Ovary (tissue), 9 donors: ENCODE results near the gene CCDC152. TPM values are rescaled to one million over a fixed set of nuclear protein-coding genes. Genes with fewer than 3 reads are reported as not detected.
A peak's percentile ranks its signal among the peaks of the same experiment; 100 is the strongest.

Source experiments
- DNase-seq, 5 donors: peaks; one replicate each; pipeline ENCODE4 v3.0.0-alpha.2; 2019 to 2020
- H3K27ac ChIP-seq, 2 donors: fragments of 200-600 bp; one replicate each; pipeline versions ENCODE4 v1.5.1 to v1.8.0; 2019 to 2022
- H3K27me3 ChIP-seq: fragments of 200-600 bp; one replicate; pipeline ENCODE4 v1.8.0; 2022
- H3K36me3 ChIP-seq: fragments of 200-600 bp; sonication (generic); one replicate; pipeline ENCODE4 v1.5.1; 2019
- H3K4me1 ChIP-seq: one replicate; pipeline ENCODE4 v1.8.1; 2013; ENCODE audit warnings: mild to moderate bottlenecking, moderate library complexity; ENCODE audit not compliant: insufficient read depth
- H3K4me3 ChIP-seq: fragments of 200-600 bp; sonication (generic); one replicate; pipeline ENCODE4 v1.5.1; 2017
- H3K9me3 ChIP-seq, 2 donors: fragments of 200-600 bp in 1 of 2; sonication (generic) in 1 of 2; one replicate each; pipeline versions ENCODE4 v1.5.1 to v1.8.1; 2013 to 2019; ENCODE audit warnings: mild to moderate bottlenecking in 1 of 2, moderate library complexity in 1 of 2
- CTCF ChIP-seq, 3 donors: fragments of 450-650 bp in 2 of 3; fragments of 200-600 bp in 1 of 3; IDR thresholded peaks; one replicate each; pipeline versions ENCODE4 v1.5.1 to v1.8.0; 2016 to 2022; ENCODE audit warnings: antibody characterized with exemption in 3 of 3, mild to moderate bottlenecking in 1 of 3
- EP300 ChIP-seq: sonication (generic); formaldehyde crosslinking; IDR thresholded peaks from one replicate; pipeline ENCODE4 v1.6.1; 2017; ENCODE audit warnings: antibody characterized with exemption
- POLR2A ChIP-seq: fragments of 450-650 bp; IDR thresholded peaks from one replicate; pipeline ENCODE4 v1.6.1; 2017; ENCODE audit warnings: antibody characterized with exemption, mild to moderate bottlenecking, moderate library complexity
- WGBS, 3 donors: extraction: QIAGEN DNeasy Blood & Tissue Kit in 1 of 3; methylation state at CpG; one replicate each; pipeline versions ENCODE4 v1.1.5 to v1.1.7; 2013 to 2017; 5-methylcytosine and 5-hydroxymethylcytosine counted together
- intact Hi-C, 4 donors: fragments of 100-400 bp; cut with DNase I; formaldehyde crosslinking; loops; one replicate each; pipeline versions ENCODE4 v1.11.0 to v1.15.1; 2022 to 2023
- polyA plus RNA-seq, 2 donors: library from polyadenylated mRNA; stranded (reverse); fragments of 200-250 nt in 1 of 2; fragments of 350-450 nt in 1 of 2; fragmentation: Illumina TruSeq in 1 of 2; extraction: RNeasy Lipid Tissue Mini Kit (QIAGEN cat#74804) in 1 of 2; gene quantifications; one replicate each; pipeline ENCODE4 v1.2.3, GENCODE V29; 2013 to 2014
- total RNA-seq, 7 donors: library from RNA; depleted of rRNA in 2 of 7; stranded (reverse); fragments of >200 nt in 2 of 7; fragmentation: NEBNext Ultra II Directional in 3 of 7; extraction: Animal tissue kit (Norgen Biotek cat#: 25700) in 3 of 7; gene quantifications; one replicate each; pipeline versions ENCODE4 v1.1.0 to v1.2.4, GENCODE V29; 2016 to 2023
- donor health status: DM: no; HTN: no; CAD: no; lungs with moderate emphysema.
- donor health status: DM: no; HTN: no; CAD: no.
- donor health status: Bipolar disorder and iron deficiency.
- donor health status: DM: yes; HTN: yes; CAD: no.
- donor health status: DM: no; HTN: no; CAD: no.
- donor health status: DM: yes; HTN: yes; CAD: no.

Gene CCDC152
- total and polyA plus RNA-seq, 9 donors = 1.7 to 5.5 (median 3.7) TPM

DNA sequence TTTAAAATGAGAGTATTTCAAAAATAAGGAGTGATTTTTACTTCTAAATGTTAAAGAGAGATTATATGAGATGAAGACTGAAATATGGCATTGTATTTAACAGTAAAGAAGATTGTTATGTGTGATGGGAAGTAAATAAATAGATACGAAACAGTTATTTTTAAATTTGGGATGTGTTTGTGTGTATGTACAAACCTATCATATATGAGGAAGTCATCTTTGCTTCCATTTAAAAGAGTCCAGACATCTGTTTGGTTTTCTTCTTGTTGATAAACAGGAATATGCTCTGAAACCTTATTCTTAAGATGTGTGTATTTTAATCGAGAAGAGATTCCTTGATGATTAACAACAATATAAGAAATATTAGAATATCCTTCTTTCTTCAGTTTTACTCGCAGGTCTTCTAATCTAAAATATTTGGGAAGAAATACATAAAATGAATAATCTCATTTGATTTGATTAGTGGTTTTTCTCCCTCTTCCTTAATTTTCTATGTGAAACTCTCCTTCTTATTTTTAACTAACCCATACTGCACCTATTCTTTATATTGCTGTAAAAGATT is 50.2 kb downstream of the CCDC152 start:
- TF ChIP-seq EP300 (no peak), POLR2A (no peak), CTCF (IDR thresholded peaks at IDR 0.05) (no peak)
- Histone ChIP-seq H3K9me3 (no peaks in the 10 kb centered on the region), H3K36me3 (no peaks in the 10 kb centered on the region), H3K4me1 (peaks cover 2% of the 10 kb centered on the region), H3K27me3 (no peaks in the 10 kb centered on the region), H3K4me3 (no peak overlapping the region), H3K27ac (no peak overlapping the region)
- intact Hi-C loops = loop anchor here in 2 of 4 donors (10.0 kb wide), 2 partner anchors 78 to 88 kb away; no protein-coding TSS in a partner anchor
- 84 to 87% (median 85%) methylated on average over 3 of the region's 3 CpGs for WGBS, 3 donors
- no peak for DNase-seq

DNA sequence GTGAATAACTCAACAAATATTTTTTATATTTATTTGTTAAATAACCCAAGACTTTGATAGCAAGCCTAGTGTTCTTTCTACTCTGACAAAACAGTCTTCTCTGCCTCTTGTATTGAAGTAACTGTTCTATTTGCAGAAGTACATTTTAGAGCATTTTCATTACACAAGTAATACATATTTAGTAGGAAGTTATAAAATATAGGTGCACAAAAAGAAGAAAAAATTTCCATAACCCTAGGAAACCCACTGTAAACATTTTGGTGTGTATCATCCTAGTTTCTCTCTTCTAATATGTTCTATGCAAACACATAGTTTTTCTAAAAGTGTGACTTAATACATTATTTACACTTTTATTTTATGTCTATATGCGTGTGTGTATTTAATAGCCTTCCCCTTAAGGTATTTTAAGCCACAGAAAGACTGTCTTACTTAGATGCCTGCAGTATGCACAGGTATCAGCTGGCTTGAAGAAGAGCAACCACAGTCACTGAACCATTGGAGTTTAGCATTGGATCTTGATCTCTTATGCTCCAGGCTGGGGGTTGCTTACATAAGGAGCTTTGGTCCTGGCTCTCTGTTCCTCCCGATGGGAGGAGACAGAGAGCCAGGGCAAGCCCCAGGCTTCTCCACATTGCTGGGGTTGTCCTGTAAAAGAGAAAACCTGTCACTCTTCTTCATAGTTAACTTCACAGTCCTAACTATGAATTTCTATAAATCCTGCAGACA is 51.3 kb downstream of the CCDC152 start:
- Histone ChIP-seq H3K4me1 (peaks cover 3% of the 10 kb centered on the region), H3K27me3 (no peaks in the 10 kb centered on the region), H3K4me3 (peak overlapping the region; percentile 47), H3K36me3 (no peaks in the 10 kb centered on the region), H3K27ac (no peak overlapping the region), H3K9me3 (no peaks in the 10 kb centered on the region)
- no peak for DNase-seq
- TF ChIP-seq POLR2A (no peak), EP300 (no peak), CTCF (IDR thresholded peaks at IDR 0.05) (no peak)
- 61 to 65% (median 64%) methylated on average over 2 of the region's 2 CpGs for WGBS, 3 donors
- intact Hi-C loops = loop anchor here in 2 of 4 donors (10.0 kb wide), 2 partner anchors 77 to 87 kb away; no protein-coding TSS in a partner anchor

DNA sequence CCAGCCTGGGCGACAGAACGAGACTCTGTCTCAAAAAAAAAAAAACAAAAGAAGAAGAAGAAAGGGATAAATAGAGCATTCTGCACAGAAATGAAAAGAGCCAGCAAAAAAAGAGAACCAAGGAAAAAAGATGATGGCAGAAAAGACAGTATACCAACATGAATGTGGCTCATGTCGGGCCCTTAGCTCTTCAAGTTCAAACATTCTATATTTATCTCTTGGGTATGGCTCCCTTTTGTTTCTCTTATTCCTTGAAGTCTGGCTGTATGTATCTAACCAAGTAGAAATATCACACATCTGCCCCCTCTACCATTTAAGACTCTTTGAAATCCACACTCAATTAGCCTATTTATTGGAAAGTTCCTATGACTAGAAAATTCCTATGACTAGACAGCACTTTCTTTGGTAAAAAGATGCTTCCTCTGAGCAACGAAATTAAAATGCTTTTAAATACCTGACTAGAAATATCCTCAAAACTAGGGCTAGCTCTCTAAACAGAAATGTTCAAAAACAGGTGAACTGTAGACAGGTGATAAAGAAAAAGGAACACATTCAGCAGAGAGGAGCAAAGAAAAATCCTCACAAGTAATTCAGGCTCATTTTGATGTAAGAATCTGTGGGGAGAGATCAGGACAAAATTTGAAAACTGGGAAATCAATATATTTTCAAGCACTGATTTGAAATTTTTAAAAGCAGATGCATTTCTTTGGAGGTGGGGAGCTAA is 52.4 kb downstream of the CCDC152 start:
- peak overlapping the region; percentile 47 for H3K4me3 ChIP-seq
- 69 to 74% (median 71%) methylated on average over 4 of the region's 4 CpGs for WGBS, 3 donors

More for the DNA sequence above, 52.4 kb downstream of the CCDC152 start:
- H3K27ac ChIP-seq = peak overlapping the region in 1 of 2 donors; percentile 84
- no peaks in the 10 kb centered on the region for H3K9me3 ChIP-seq
- H3K36me3 ChIP-seq = no peaks in the 10 kb centered on the region
- intact Hi-C loops = loop anchor here in 2 of 4 donors (10.0 kb wide), 2 partner anchors 76 to 86 kb away; no protein-coding TSS in a partner anchor
- no peaks in the 10 kb centered on the region for H3K27me3 ChIP-seq
- peaks cover 3% of the 10 kb centered on the region for H3K4me1 ChIP-seq
- TF ChIP-seq EP300 = no peak
- TF ChIP-seq CTCF (IDR thresholded peaks at IDR 0.05) = no peak
- no peak for TF ChIP-seq POLR2A
- DNase-seq = no peak
